Activated CD4-positive, alpha-beta T cell treated with anti-CD3 and anti-CD28 coated beads, Interleukin-2, amount 50 U/mL, for 24 hours (primary cell): Measurements from ENCODE around the gene DUSP1.

Source experiments
- DNase-seq, 2 donors: peaks; one replicate each; pipeline ENCODE4 v3.0.0-alpha.2; 2020; ENCODE audit warnings: low read depth in 1 of 2, low spot score in 1 of 2

Gene DUSP1

DNA sequence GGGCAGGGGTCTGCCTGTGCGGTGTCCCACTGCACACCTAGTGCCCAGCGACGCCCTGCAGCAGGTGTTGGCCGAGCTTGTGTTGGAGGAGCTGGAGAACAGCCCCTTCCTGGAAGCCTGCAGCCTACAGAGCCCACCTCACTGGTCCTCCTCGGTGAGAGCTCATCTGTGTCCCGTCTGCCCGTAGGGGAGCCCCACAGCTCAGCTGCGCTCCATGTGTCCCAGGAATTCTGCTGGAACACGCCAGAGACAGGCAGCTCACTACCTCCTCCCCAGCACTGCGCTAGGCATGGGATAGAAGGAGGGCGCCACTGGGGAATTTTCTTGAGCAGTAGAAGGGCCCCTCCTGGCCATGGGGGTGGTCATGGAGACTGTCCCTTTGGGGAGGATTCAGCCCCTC lies 44.0 kb downstream of the DUSP1 start:
- no peak for DNase-seq

- DNase-seq, result no peak
Observed at GRCh38 chr5:172725785-172726184, 45.2 kb downstream of the DUSP1 start.

DNA sequence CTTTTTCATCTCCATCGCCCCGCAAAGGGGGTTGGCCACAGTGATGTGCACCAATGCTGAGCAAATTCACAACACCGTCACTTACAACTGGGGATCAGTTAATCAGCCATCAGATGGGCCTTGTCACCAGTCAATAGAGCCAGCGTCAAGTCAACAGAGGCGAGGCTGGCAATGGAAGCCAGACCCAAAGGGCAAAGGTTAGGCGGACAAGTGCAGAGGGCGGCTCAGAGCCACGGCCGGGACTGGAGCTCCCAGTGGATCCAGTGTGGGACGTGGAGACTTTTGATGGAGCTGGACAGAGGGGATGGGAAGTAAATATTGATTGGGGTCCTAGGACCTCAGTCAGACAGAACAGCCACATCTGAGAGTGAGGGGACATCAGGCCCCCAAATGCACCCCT lies 45.7 kb downstream of the DUSP1 start:
- DNase-seq, result no peak

DNA sequence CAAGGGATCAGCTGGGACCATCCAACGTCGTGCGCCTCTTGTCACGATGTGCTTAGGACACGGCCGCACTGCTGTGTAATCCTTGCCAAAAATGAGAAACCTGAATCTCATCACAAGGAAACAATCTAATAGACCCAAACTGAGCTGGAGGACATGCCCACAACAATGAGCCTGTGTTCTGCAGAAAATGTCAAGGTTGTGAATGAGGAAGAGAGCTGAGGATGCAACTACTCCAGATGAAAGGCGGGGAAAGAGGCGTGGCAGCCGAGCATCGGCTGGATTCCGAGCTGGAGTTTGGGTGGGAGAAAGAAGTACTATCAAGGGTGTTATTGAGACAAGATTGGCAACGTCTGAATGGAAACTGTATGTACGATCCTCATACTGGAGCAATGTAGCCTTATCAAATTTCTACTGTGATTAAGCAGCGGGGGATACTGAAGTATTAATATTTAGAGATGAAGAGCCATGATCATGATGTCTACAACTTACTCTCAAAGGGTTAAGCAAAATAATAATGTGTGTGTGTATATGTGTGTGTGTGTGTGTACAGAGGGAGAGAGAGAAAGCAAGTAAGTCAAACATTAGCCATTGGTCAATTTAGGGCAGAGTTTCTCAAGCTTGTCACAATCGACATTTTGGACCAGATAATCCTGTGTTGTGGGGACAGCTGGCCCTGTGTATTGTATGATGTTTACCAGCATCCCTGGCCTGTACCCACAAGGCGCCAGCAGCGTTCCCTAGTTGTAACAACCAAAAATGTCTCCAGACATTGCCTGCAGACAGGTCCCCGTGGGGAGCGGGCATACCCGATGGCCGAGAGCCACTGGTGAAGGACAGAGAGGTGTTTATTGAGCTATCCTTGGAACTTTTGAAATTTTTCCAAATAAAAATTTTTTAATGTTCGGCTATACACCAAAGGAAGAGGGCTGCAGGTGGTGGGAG lies 46.5 kb downstream of the DUSP1 start:
- no peak for DNase-seq

DNA sequence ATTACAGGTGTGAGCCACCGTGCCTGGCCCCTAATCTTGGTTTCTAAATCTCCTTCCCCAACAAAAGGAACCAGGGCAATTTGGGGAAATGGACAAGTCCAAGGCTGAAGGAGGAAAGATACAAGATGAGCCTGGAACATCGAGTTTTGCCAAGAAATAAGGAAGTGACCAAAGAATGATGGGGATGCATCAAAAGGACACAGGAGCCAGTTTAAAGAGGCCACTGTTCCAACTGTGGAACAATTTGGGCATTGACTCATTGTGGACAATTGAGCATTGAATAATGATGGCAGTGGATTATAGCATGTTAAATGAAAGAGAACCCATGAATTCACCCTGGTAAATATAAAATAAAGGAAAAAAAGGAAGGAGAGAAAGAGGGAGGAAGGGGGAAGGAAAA lies 47.5 kb downstream of the DUSP1 start:
- no peak for DNase-seq

GRCh38 chr5:172722327-172722815 lies 48.6 kb downstream of the DUSP1 start:
- no peak for DNase-seq

DNA sequence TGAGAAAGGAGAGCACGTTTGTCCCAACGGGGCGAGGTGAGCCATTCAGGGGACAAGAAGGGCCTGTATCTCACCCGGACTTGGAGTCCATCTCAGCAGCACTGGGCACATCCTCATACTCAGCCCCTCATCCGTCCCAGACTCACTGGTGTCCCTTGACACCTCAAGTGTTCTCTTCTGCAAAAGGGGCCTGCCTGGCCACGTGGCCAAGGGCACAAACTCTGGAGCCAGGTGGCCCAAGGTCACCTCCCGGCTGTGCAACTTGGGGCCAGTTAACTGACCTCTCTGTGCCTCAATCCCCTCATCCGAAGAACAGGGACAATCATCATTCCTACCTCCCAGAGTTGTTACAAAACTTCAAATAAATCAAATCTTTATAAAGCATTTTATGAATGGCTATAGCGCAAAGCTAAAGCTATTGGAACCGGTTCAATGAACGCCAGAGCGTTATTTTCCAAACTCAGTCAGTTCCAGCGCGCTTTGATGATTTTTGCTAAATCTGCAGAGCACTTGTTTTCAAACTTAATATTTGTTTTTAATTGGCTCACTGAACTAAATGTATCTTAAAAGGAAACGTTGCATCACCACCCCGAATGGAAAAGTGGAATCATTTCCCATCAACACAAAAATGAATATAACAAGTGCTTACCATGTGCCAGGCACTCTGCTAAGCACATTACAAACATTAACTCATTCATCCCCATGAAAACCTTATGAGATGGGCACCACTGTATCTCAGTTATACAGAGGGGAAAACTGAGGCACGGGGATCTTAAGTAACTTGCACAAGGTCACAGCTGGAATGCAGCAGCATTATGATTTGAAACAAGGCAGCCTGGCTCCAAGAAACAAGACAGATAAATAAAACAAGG lies 49.3 kb downstream of the DUSP1 start:
- no peak for DNase-seq

DNA sequence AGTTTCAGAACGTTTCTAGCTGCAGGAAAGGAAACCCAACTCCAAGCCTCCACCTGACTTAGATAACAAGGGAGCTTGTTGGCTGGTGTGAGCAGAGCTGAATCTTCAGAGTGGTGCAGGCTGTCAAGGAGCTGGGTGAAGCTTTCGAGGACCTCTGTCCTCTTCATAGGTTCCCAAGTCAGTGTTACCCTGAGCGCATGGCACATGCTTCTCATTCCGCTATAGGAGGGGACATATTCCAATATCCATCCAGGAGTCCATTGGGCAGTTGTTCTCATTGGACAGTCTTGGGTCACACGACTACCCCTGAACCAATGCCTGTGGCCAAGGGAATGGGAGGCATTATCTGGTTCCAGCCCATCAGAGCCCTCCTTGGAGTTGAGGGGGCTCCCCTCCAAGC lies 50.3 kb downstream of the DUSP1 start:
- no peak for DNase-seq

GRCh38 chr5:172719211-172719610 lies 51.8 kb downstream of the DUSP1 start:
- no peak for DNase-seq

DNA sequence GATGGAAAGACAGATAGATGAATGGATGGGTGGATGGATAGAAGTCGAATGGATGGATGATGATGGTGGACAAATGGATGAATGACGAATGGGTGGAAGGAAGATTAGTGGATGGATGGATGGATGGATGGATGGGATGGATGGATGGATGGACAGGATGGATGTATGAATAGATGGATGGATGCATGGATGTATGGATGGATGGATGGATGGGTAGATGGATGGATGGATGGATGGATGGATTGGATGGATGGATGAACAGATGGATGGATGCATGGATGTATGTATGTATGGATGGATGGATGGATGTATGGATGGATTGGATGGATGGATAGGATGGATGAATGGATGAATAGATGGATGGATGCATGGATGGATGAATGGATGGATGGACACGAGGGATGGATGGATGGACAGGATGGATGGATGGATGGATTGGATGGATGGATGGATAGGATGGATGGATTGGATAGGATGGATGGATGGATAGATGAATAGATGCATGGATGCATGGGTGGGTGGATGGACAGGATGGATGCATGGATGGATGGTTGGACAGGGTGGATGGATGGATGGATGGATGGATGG lies 52.4 kb downstream of the DUSP1 start:
- DNase-seq, result no peak
